T-helper 1 cell treated with Interleukin-12 subunit alpha and Interleukin-12 subunit beta and Interleukin-4 antibody, amounts not matched to agents 30 μg/mL and 1 μg/mL, for 36 hours (primary cell): ENCODE results near the gene CEP112.

Source experiments
- H3K27ac Mint-ChIP-seq: one replicate; pipeline ENCODE4 v1.8.0; 2021; ENCODE audit warnings: mild to moderate bottlenecking, mixed read lengths
- H3K27me3 Mint-ChIP-seq: one replicate; pipeline ENCODE4 v1.8.0; 2021; ENCODE audit warnings: low read depth, mixed read lengths
- H3K36me3 Mint-ChIP-seq: one replicate; pipeline ENCODE4 v1.8.0; 2021; ENCODE audit warnings: low read depth, mixed read lengths
- H3K4me1 Mint-ChIP-seq: one replicate; pipeline ENCODE4 v1.8.0; 2021; ENCODE audit warnings: low read depth, mixed read lengths
- H3K4me3 Mint-ChIP-seq: one replicate; pipeline ENCODE4 v1.8.0; 2021; ENCODE audit warnings: mild to moderate bottlenecking, moderate library complexity, mixed read lengths
- H3K9me3 Mint-ChIP-seq: one replicate; pipeline ENCODE4 v1.8.0; 2021; ENCODE audit warnings: mixed read lengths

CEP112 gene

GRCh38 chr17:65952015-65952414, 239.9 kb downstream of the CEP112 start:
- Mint-ChIP-seq H3K27ac (no peak overlapping the region), H3K36me3 (no peaks in the 10 kb centered on the region), H3K4me3 (no peak overlapping the region), H3K9me3 (peaks cover 4% of the 10 kb centered on the region), H3K27me3 (no peaks in the 10 kb centered on the region), H3K4me1 (no peaks in the 10 kb centered on the region)

GRCh38 chr17:65947831-65948230, 244.1 kb downstream of the CEP112 start:
- no peak overlapping the region for H3K27ac Mint-ChIP-seq
- H3K27me3 Mint-ChIP-seq: no peaks in the 10 kb centered on the region
- no peak overlapping the region for H3K4me3 Mint-ChIP-seq
- no peaks in the 10 kb centered on the region for H3K36me3 Mint-ChIP-seq
- H3K4me1 Mint-ChIP-seq: no peaks in the 10 kb centered on the region
- no peaks in the 10 kb centered on the region for H3K9me3 Mint-ChIP-seq

- H3K4me3 Mint-ChIP-seq: no peak overlapping the region
- H3K9me3 Mint-ChIP-seq: no peaks in the 10 kb centered on the region
Observed at GRCh38 chr17:65942592-65942991, 249.3 kb downstream of the CEP112 start.

GRCh38 chr17:65941356-65941899, 250.5 kb downstream of the CEP112 start:
- Mint-ChIP-seq H3K27me3 (no peaks in the 10 kb centered on the region), H3K4me3 (no peak overlapping the region), H3K4me1 (no peaks in the 10 kb centered on the region), H3K27ac (no peak overlapping the region), H3K9me3 (no peaks in the 10 kb centered on the region), H3K36me3 (no peaks in the 10 kb centered on the region)

More at GRCh38 chr17:65942592-65942991, 249.3 kb downstream of the CEP112 start:
- H3K4me1 Mint-ChIP-seq: no peaks in the 10 kb centered on the region
- no peaks in the 10 kb centered on the region for H3K36me3 Mint-ChIP-seq
- H3K27me3 Mint-ChIP-seq: no peaks in the 10 kb centered on the region
- no peak overlapping the region for H3K27ac Mint-ChIP-seq

GRCh38 chr17:65936013-65936412, 255.9 kb downstream of the CEP112 start:
- H3K36me3 Mint-ChIP-seq: no peaks in the 10 kb centered on the region
- H3K9me3 Mint-ChIP-seq: peaks cover 13% of the 10 kb centered on the region
- H3K27me3 Mint-ChIP-seq: no peaks in the 10 kb centered on the region
- H3K27ac Mint-ChIP-seq: no peak overlapping the region
- H3K4me3 Mint-ChIP-seq: no peak overlapping the region
- no peaks in the 10 kb centered on the region for H3K4me1 Mint-ChIP-seq

- Mint-ChIP-seq H3K27ac (no peak overlapping the region), H3K4me1 (no peaks in the 10 kb centered on the region), H3K9me3 (peaks cover 13% of the 10 kb centered on the region), H3K27me3 (no peaks in the 10 kb centered on the region), H3K4me3 (no peak overlapping the region), H3K36me3 (no peaks in the 10 kb centered on the region)
Observed at GRCh38 chr17:65933290-65933689, 258.6 kb downstream of the CEP112 start.

GRCh38 chr17:65931246-65932149, 260.4 kb downstream of the CEP112 start:
- Mint-ChIP-seq H3K4me1 (no peaks in the 10 kb centered on the region), H3K36me3 (no peaks in the 10 kb centered on the region), H3K27me3 (no peaks in the 10 kb centered on the region), H3K27ac (no peak overlapping the region), H3K4me3 (no peak overlapping the region), H3K9me3 (peaks cover 16% of the 10 kb centered on the region)

- H3K4me3 Mint-ChIP-seq: no peak overlapping the region
- no peaks in the 10 kb centered on the region for H3K27me3 Mint-ChIP-seq
- peaks cover 16% of the 10 kb centered on the region for H3K9me3 Mint-ChIP-seq
- no peaks in the 10 kb centered on the region for H3K36me3 Mint-ChIP-seq
- no peaks in the 10 kb centered on the region for H3K4me1 Mint-ChIP-seq
- no peak overlapping the region for H3K27ac Mint-ChIP-seq
Observed at GRCh38 chr17:65930140-65930730, 261.7 kb downstream of the CEP112 start.

GRCh38 chr17:65926599-65926998, 265.3 kb downstream of the CEP112 start:
- Mint-ChIP-seq H3K9me3 (peaks cover 3% of the 10 kb centered on the region), H3K4me1 (no peaks in the 10 kb centered on the region), H3K27ac (no peak overlapping the region), H3K36me3 (no peaks in the 10 kb centered on the region), H3K4me3 (no peak overlapping the region), H3K27me3 (no peaks in the 10 kb centered on the region)

GRCh38 chr17:65925606-65926307, 266.2 kb downstream of the CEP112 start:
- Mint-ChIP-seq H3K9me3 (peaks cover 3% of the 10 kb centered on the region), H3K27ac (no peak overlapping the region), H3K4me3 (no peak overlapping the region), H3K36me3 (no peaks in the 10 kb centered on the region), H3K27me3 (no peaks in the 10 kb centered on the region), H3K4me1 (no peaks in the 10 kb centered on the region)

- Mint-ChIP-seq H3K4me3 (no peak overlapping the region), H3K36me3 (no peaks in the 10 kb centered on the region), H3K4me1 (no peaks in the 10 kb centered on the region)
Observed at GRCh38 chr17:65920996-65921395, 270.9 kb downstream of the CEP112 start.

GRCh38 chr17:65918916-65919315, 273.0 kb downstream of the CEP112 start:
- Mint-ChIP-seq H3K4me1 (peaks cover 14% of the 10 kb centered on the region), H3K27me3 (no peaks in the 10 kb centered on the region), H3K27ac (no peak overlapping the region), H3K4me3 (no peak overlapping the region), H3K36me3 (peaks cover 13% of the 10 kb centered on the region), H3K9me3 (peaks cover 15% of the 10 kb centered on the region)

More at GRCh38 chr17:65920996-65921395, 270.9 kb downstream of the CEP112 start:
- Mint-ChIP-seq H3K27me3 (no peaks in the 10 kb centered on the region), H3K27ac (no peak overlapping the region), H3K9me3 (peaks cover 1% of the 10 kb centered on the region)

GRCh38 chr17:65918500-65918899, 273.4 kb downstream of the CEP112 start:
- peaks cover 14% of the 10 kb centered on the region for H3K4me1 Mint-ChIP-seq
- H3K36me3 Mint-ChIP-seq: peaks cover 13% of the 10 kb centered on the region
- H3K27ac Mint-ChIP-seq: no peak overlapping the region
- H3K27me3 Mint-ChIP-seq: no peaks in the 10 kb centered on the region
- no peak overlapping the region for H3K4me3 Mint-ChIP-seq
- peaks cover 15% of the 10 kb centered on the region for H3K9me3 Mint-ChIP-seq

GRCh38 chr17:65917560-65917959, 274.4 kb downstream of the CEP112 start:
- peaks cover 16% of the 10 kb centered on the region for H3K9me3 Mint-ChIP-seq
- H3K4me1 Mint-ChIP-seq: peaks cover 14% of the 10 kb centered on the region
- no peak overlapping the region for H3K4me3 Mint-ChIP-seq
- H3K27me3 Mint-ChIP-seq: no peaks in the 10 kb centered on the region
- H3K36me3 Mint-ChIP-seq: peaks cover 13% of the 10 kb centered on the region
- no peak overlapping the region for H3K27ac Mint-ChIP-seq
